ENCODE data around the gene SCUBE2. TPM values are rescaled to one million over a fixed set of nuclear protein-coding genes. Genes with fewer than 3 reads are reported as not detected.

SCUBE2 gene
- total RNA-seq, 1 donor: 0.54 TPM

- no peak for TF ChIP-seq CTCF (IDR thresholded peaks at IDR 0.05; ENCODE audit: insufficient read depth, low read length)
- H3K4me3 ChIP-seq (ENCODE audit: low read depth, low read length): no peak overlapping the region
- DNase-seq (ENCODE audit: low read depth): no peak
These were observed 15.4 kb downstream of the SCUBE2 start for GRCh38 chr11:9076046-9076445.

- DNase-seq (ENCODE audit: low read depth): no peak
- TF ChIP-seq CTCF (IDR thresholded peaks at IDR 0.05; ENCODE audit: insufficient read depth, low read length): no peak
- H3K4me3 ChIP-seq (ENCODE audit: low read depth, low read length): no peak overlapping the region
These were observed 15.8 kb downstream of the SCUBE2 start for GRCh38 chr11:9075556-9075955.

GRCh38 chr11:9074338-9075029 lies 16.9 kb downstream of the SCUBE2 start:
- DNase-seq (ENCODE audit: low read depth): no peak
- TF ChIP-seq CTCF (IDR thresholded peaks at IDR 0.05; ENCODE audit: insufficient read depth, low read length): no peak
- no peak overlapping the region for H3K4me3 ChIP-seq (ENCODE audit: low read depth, low read length)

- no peak for TF ChIP-seq CTCF (IDR thresholded peaks at IDR 0.05; ENCODE audit: insufficient read depth, low read length)
- H3K4me3 ChIP-seq (ENCODE audit: low read depth, low read length): no peak overlapping the region
- DNase-seq (ENCODE audit: low read depth): no peak
These were observed 17.8 kb downstream of the SCUBE2 start for GRCh38 chr11:9073466-9074225.

GRCh38 chr11:9072626-9073176 lies 18.7 kb downstream of the SCUBE2 start:
- no peak overlapping the region for H3K4me3 ChIP-seq (ENCODE audit: low read depth, low read length)
- no peak for DNase-seq (ENCODE audit: low read depth)
- TF ChIP-seq CTCF (IDR thresholded peaks at IDR 0.05; ENCODE audit: insufficient read depth, low read length): no peak

GRCh38 chr11:9071692-9072091 lies 19.7 kb downstream of the SCUBE2 start:
- DNase-seq (ENCODE audit: low read depth): no peak
- TF ChIP-seq CTCF (IDR thresholded peaks at IDR 0.05; ENCODE audit: insufficient read depth, low read length): no peak
- H3K4me3 ChIP-seq (ENCODE audit: low read depth, low read length): no peak overlapping the region
